WTC11 (cell line): Measurements from ENCODE around the gene UBASH3A. TPM values are rescaled to one million over a fixed set of nuclear protein-coding genes. Genes with fewer than 3 reads are reported as not detected.

Experiments
- ATAC-seq: fragments of 200-7000 bp; cut with Tn5 transposase; 2 replicates; pipeline ENCODE4 v1.10.0; 2021; ENCODE audit warnings: mild to moderate bottlenecking, moderate library complexity
- CTCF ChIA-PET: fragments of 300-600 bp; sonication (Branson Sonifier 250); formaldehyde crosslinking; loops from one replicate; lab custom pipeline; 2021; ENCODE audit warnings: antibody characterized with exemption; lab: Charles Lee
- POLR2A ChIA-PET: fragments of 350-600 bp; sonication (Branson Sonifier 250); formaldehyde crosslinking; loops from one replicate; lab custom pipeline; 2021; ENCODE audit warnings: antibody characterized with exemption; lab: Charles Lee
- DNase-seq: peaks from one replicate; pipeline ENCODE4 v3.0.0; 2021; ENCODE audit warnings: low spot score
- H3K27ac Mint-ChIP-seq: 2 replicates; pipeline ENCODE4 v1.8.0; 2021; ENCODE audit warnings: mixed read lengths
- H3K27me3 Mint-ChIP-seq: 2 replicates; pipeline ENCODE4 v1.8.0; 2021; ENCODE audit warnings: low read depth, mild to moderate bottlenecking, moderate library complexity, mixed read lengths
- H3K36me3 Mint-ChIP-seq: 2 replicates; pipeline ENCODE4 v1.8.0; 2021; ENCODE audit warnings: mixed read lengths
- H3K4me1 Mint-ChIP-seq: 2 replicates; pipeline ENCODE4 v1.8.0; 2022; ENCODE audit warnings: mixed read lengths
- H3K4me3 Mint-ChIP-seq: 2 replicates; pipeline ENCODE4 v1.8.0; 2021; ENCODE audit warnings: mild to moderate bottlenecking, moderate library complexity, mixed read lengths
- H3K9me3 Mint-ChIP-seq: 2 replicates; pipeline ENCODE4 v1.8.0; 2021; ENCODE audit warnings: mixed read lengths
- AFF4 ChIP-seq: sonication (generic); formaldehyde crosslinking; IDR thresholded peaks from 2 replicates; pipeline ENCODE4 v1.8.1; 2023; ENCODE audit warnings: mild to moderate bottlenecking, missing genetic modification reagents, borderline replicate concordance
- AR ChIP-seq: fragments of 250-450 bp; sonication (Bioruptor Pico); IDR thresholded peaks from 2 replicates; pipeline ENCODE4 v1.9.0; 2021; ENCODE audit warnings: mild to moderate bottlenecking
- ARID4B ChIP-seq: sonication (generic); formaldehyde crosslinking; IDR thresholded peaks from 2 replicates; pipeline ENCODE4 v1.8.0; 2023; ENCODE audit warnings: missing genetic modification reagents, mild to moderate bottlenecking, borderline replicate concordance
- E2F5 ChIP-seq: sonication (generic); formaldehyde crosslinking; IDR thresholded peaks from 2 replicates; pipeline ENCODE4 v1.8.1; 2022; ENCODE audit warnings: mild to moderate bottlenecking, moderate library complexity, missing genetic modification reagents
- ELF4 ChIP-seq: sonication (generic); formaldehyde crosslinking; IDR thresholded peaks from 2 replicates; pipeline ENCODE4 v1.8.1; 2022; ENCODE audit warnings: low read depth, mild to moderate bottlenecking, moderate library complexity, missing genetic modification reagents
- ESRRA ChIP-seq: sonication (generic); formaldehyde crosslinking; IDR thresholded peaks from 2 replicates; pipeline ENCODE4 v1.8.1; 2022; ENCODE audit warnings: mild to moderate bottlenecking, missing genetic modification reagents, borderline replicate concordance
- FOXP1 ChIP-seq: sonication (generic); formaldehyde crosslinking; IDR thresholded peaks from 2 replicates; pipeline ENCODE4 v1.8.0; 2022; ENCODE audit warnings: missing genetic modification reagents, mild to moderate bottlenecking, moderate library complexity, borderline replicate concordance
- GTF2I ChIP-seq: fragments of 250-450 bp; sonication (Bioruptor Pico); conservative IDR thresholded peaks from 2 replicates; pipeline ENCODE4 v1.4.0; 2021; ENCODE audit warnings: mild to moderate bottlenecking
- KAT7 ChIP-seq: sonication (generic); formaldehyde crosslinking; IDR thresholded peaks from 2 replicates; pipeline ENCODE4 v1.8.1; 2023; ENCODE audit warnings: missing genetic modification reagents, mild to moderate bottlenecking, borderline replicate concordance
- OVOL2 ChIP-seq: fragments of 250-450 bp; sonication (Bioruptor Pico); IDR thresholded peaks from 2 replicates; pipeline ENCODE4 v1.9.0; 2021; ENCODE audit warnings: mild to moderate bottlenecking, borderline replicate concordance
- SMAD3 ChIP-seq: sonication (generic); formaldehyde crosslinking; IDR thresholded peaks from 2 replicates; pipeline ENCODE4 v1.8.0; 2022; ENCODE audit warnings: missing genetic modification reagents, mild to moderate bottlenecking, borderline replicate concordance
- TCF7 ChIP-seq: sonication (generic); formaldehyde crosslinking; IDR thresholded peaks from 2 replicates; pipeline ENCODE4 v1.8.0; 2022; ENCODE audit warnings: mild to moderate bottlenecking, low read depth, missing genetic modification reagents, moderate library complexity
- TEAD1 ChIP-seq: sonication (generic); formaldehyde crosslinking; IDR thresholded peaks from 2 replicates; pipeline ENCODE4 v1.8.0; 2022; ENCODE audit warnings: mild to moderate bottlenecking, missing genetic modification reagents
- TEAD4 ChIP-seq: sonication (generic); formaldehyde crosslinking; IDR thresholded peaks from 2 replicates; pipeline ENCODE4 v1.8.0; 2022; ENCODE audit warnings: mild to moderate bottlenecking, missing genetic modification reagents
- TP53 ChIP-seq: sonication (generic); formaldehyde crosslinking; IDR thresholded peaks from 2 replicates; pipeline ENCODE4 v1.8.1; 2023; ENCODE audit warnings: mild to moderate bottlenecking, missing genetic modification reagents
- ZNF232 ChIP-seq: sonication (generic); formaldehyde crosslinking; IDR thresholded peaks from 2 replicates; pipeline ENCODE4 v1.8.0; 2022; ENCODE audit warnings: mild to moderate bottlenecking, missing genetic modification reagents
- ZNF263 ChIP-seq: sonication (generic); formaldehyde crosslinking; IDR thresholded peaks from 2 replicates; pipeline ENCODE4 v1.8.1; 2022; ENCODE audit warnings: low read depth, mild to moderate bottlenecking, moderate library complexity, missing genetic modification reagents
- ZNF396 ChIP-seq: fragments of 250-450 bp; sonication (Bioruptor Pico); IDR thresholded peaks from 2 replicates; pipeline ENCODE4 v1.8.0; 2021; ENCODE audit warnings: mild to moderate bottlenecking, moderate library complexity, borderline replicate concordance
- ZNF671 ChIP-seq: fragments of 250-450 bp; sonication (Bioruptor Pico); IDR thresholded peaks from 2 replicates; pipeline ENCODE4 v1.8.0; 2021; ENCODE audit warnings: mild to moderate bottlenecking
- total RNA-seq: library from RNA; stranded (reverse); gene quantifications from 3 replicates; pipeline ENCODE4 v1.2.3, GENCODE V29; 2021
- TF ChIP-seq, protein P1 (sequence below): sonication (generic); formaldehyde crosslinking; IDR thresholded peaks from 2 replicates; pipeline ENCODE4 v1.8.0; 2023; ENCODE audit warnings: mild to moderate bottlenecking, missing genetic modification reagents
- TF ChIP-seq, protein P2 (sequence below): sonication (generic); formaldehyde crosslinking; conservative IDR thresholded peaks from 2 replicates; pipeline ENCODE4 v1.8.1; 2023; ENCODE audit warnings: mild to moderate bottlenecking, low read depth, missing genetic modification reagents, moderate library complexity

Gene UBASH3A
- total RNA-seq, 1 experiment from 2014 or later, result not detected

DNA sequence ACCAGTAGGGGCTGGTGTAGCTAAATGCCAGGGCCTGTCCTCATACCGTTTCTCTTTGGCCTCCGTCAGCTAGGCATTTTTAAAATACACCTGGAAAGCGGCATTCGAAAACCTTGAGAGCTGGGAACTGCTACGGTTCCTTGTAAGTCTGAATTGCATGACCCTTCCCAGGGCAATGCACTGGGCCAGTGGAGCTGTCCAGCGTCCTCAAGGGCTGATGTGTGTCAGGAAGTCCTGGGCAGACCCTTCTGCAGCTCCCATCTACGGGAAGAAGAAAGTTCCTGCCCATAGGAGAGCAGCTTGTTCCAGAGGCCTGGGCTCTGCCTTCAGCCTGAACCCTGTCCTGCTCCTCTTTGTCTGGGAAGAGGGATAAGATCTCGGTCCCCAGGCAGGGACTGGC lies 34.1 kb downstream of the UBASH3A start:
- Mint-ChIP-seq H3K4me3 (no peak overlapping the region), H3K27me3 (peaks cover 5% of the 10 kb centered on the region; the same call in 1 of the 2 replicates), H3K36me3 (no peaks in the 10 kb centered on the region), H3K4me1 (no peaks in the 10 kb centered on the region), H3K9me3 (peaks cover 25% of the 10 kb centered on the region), H3K27ac (no peak overlapping the region)
- ATAC-seq (peak; percentile 51), DNase-seq (peak; percentile 45)
- ChIA-PET POLR2A (no interaction called here), CTCF (interaction anchor here (1.5 kb wide), 1 partner anchor 56 kb away, joined by 3 read pairs; no protein-coding TSS in a partner anchor)
- TF ChIP-seq TEAD4, result no peak
- TF ChIP-seq ELF4 (CRISPR knock-in tag), result no peak
- no peak for TF ChIP-seq ZNF396
- TF ChIP-seq TP53 (CRISPR knock-in tag), result no peak
- no peak for TF ChIP-seq AFF4 (CRISPR knock-in tag)
- no peak for TF ChIP-seq ZNF263
- TF ChIP-seq SMAD3 (CRISPR knock-in tag), result no peak
- no peak for TF ChIP-seq OVOL2 (CRISPR knock-in tag)
- no peak for TF ChIP-seq GTF2I (CRISPR knock-in tag)
- TF ChIP-seq E2F5 (CRISPR knock-in tag), result no peak
- no peak for TF ChIP-seq KAT7 (CRISPR knock-in tag)
- TF ChIP-seq TCF7 (CRISPR knock-in tag), result 0 out of 2 replicates have a peak, but pooled peaks have one; percentile 51
- TF ChIP-seq, protein P1, sequence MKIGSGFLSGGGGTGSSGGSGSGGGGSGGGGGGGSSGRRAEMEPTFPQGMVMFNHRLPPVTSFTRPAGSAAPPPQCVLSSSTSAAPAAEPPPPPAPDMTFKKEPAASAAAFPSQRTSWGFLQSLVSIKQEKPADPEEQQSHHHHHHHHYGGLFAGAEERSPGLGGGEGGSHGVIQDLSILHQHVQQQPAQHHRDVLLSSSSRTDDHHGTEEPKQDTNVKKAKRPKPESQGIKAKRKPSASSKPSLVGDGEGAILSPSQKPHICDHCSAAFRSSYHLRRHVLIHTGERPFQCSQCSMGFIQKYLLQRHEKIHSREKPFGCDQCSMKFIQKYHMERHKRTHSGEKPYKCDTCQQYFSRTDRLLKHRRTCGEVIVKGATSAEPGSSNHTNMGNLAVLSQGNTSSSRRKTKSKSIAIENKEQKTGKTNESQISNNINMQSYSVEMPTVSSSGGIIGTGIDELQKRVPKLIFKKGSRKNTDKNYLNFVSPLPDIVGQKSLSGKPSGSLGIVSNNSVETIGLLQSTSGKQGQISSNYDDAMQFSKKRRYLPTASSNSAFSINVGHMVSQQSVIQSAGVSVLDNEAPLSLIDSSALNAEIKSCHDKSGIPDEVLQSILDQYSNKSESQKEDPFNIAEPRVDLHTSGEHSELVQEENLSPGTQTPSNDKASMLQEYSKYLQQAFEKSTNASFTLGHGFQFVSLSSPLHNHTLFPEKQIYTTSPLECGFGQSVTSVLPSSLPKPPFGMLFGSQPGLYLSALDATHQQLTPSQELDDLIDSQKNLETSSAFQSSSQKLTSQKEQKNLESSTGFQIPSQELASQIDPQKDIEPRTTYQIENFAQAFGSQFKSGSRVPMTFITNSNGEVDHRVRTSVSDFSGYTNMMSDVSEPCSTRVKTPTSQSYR, result no peak
- peak; percentile 31; the same call in 1 of the 2 replicates for TF ChIP-seq FOXP1 (CRISPR knock-in tag)
- TF ChIP-seq ESRRA (CRISPR knock-in tag), result no peak
- TF ChIP-seq ARID4B (CRISPR knock-in tag), result peak; percentile 58; the same call in 1 of the 2 replicates
- TF ChIP-seq ZNF671 (CRISPR knock-in tag), result no peak
- no peak for TF ChIP-seq AR (CRISPR knock-in tag)
- TF ChIP-seq, protein P2, sequence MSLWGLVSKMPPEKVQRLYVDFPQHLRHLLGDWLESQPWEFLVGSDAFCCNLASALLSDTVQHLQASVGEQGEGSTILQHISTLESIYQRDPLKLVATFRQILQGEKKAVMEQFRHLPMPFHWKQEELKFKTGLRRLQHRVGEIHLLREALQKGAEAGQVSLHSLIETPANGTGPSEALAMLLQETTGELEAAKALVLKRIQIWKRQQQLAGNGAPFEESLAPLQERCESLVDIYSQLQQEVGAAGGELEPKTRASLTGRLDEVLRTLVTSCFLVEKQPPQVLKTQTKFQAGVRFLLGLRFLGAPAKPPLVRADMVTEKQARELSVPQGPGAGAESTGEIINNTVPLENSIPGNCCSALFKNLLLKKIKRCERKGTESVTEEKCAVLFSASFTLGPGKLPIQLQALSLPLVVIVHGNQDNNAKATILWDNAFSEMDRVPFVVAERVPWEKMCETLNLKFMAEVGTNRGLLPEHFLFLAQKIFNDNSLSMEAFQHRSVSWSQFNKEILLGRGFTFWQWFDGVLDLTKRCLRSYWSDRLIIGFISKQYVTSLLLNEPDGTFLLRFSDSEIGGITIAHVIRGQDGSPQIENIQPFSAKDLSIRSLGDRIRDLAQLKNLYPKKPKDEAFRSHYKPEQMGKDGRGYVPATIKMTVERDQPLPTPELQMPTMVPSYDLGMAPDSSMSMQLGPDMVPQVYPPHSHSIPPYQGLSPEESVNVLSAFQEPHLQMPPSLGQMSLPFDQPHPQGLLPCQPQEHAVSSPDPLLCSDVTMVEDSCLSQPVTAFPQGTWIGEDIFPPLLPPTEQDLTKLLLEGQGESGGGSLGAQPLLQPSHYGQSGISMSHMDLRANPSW (CRISPR knock-in tag), result no peak
- no peak for TF ChIP-seq TEAD1
- TF ChIP-seq ZNF232 (CRISPR knock-in tag), result no peak
